H1 (cell line): ENCODE measurements around the gene CADM1. TPM values are rescaled to one million over a fixed set of nuclear protein-coding genes. Genes with fewer than 3 reads are reported as not detected.

Experiments
- CTCF ChIA-PET: fragments of 300-600 bp; sonication (Branson Sonifier 250); formaldehyde crosslinking; loops from one replicate; lab custom pipeline; 2021; ENCODE audit not compliant: partially characterized antibody; lab: Charles Lee
- POLR2A ChIA-PET: fragments of 300-600 bp; sonication (Branson Sonifier 250); formaldehyde crosslinking; loops from one replicate; lab custom pipeline; 2021; ENCODE audit warnings: inconsistent platforms; ENCODE audit not compliant: partially characterized antibody; lab: Charles Lee
- DNase-seq, 2 experiments: peaks; one replicate each; pipeline versions ENCODE4 v3.0.0 to v3.0.0-alpha.2; 2010 to 2022; ENCODE audit warnings: low spot score in 2 of 2, low read depth in 1 of 2, mixed read lengths in 1 of 2
- FAIRE-seq: peaks from 2 replicates; lab custom pipeline; 2011; peaks lifted over from hg19 to GRCh38; lab: Jason Lieb, UNC
- H2AFZ ChIP-seq: 2 replicates; pipeline ENCODE4 v1.8.1; 2012; ENCODE audit warnings: low read length, inconsistent platforms
- H2AK5ac ChIP-seq: 2 replicates; pipeline ENCODE4 v1.6.1; 2013; ENCODE audit warnings: low read depth, low read length
- H2BK120ac ChIP-seq: replicated peaks from 2 replicates; pipeline ENCODE3; 2013; ENCODE audit warnings: low read depth, low read length, inconsistent platforms
- H2BK12ac ChIP-seq: 2 replicates; pipeline ENCODE4 v1.6.1; 2013; ENCODE audit warnings: low read depth, low read length
- H2BK15ac ChIP-seq: 2 replicates; pipeline ENCODE4 v1.6.1; 2013; ENCODE audit warnings: low read length
- H2BK20ac ChIP-seq: 2 replicates; pipeline ENCODE4 v1.6.1; 2013; ENCODE audit warnings: low read length
- H2BK5ac ChIP-seq: 2 replicates; pipeline ENCODE4 v1.6.1; 2013; ENCODE audit warnings: low read depth, low read length
- H3K14ac ChIP-seq: 2 replicates; pipeline ENCODE4 v1.6.1; 2013; ENCODE audit warnings: inconsistent platforms; ENCODE audit not compliant: insufficient read length
- H3K18ac ChIP-seq: 2 replicates; pipeline ENCODE4 v1.6.1; 2013; ENCODE audit warnings: low read length; ENCODE audit errors: extremely low read depth
- H3K23ac ChIP-seq: 2 replicates; pipeline ENCODE4 v1.6.1; 2013; ENCODE audit warnings: inconsistent platforms; ENCODE audit not compliant: insufficient read length
- H3K23me2 ChIP-seq: 2 replicates; pipeline ENCODE4 v1.6.1; 2013; ENCODE audit warnings: low read depth, low read length
- H3K27ac ChIP-seq: 2 replicates; pipeline ENCODE4 v1.6.1; 2011; ENCODE audit warnings: low read depth, low read length, inconsistent platforms
- H3K27me3 ChIP-seq, 4 experiments: replicated peaks in 1 of 4; 1 replicate in 1 of 4; 2 replicates in 3 of 4; pipeline versions ENCODE4 v1.6.1 to v1.8.1; 2011 to 2013; ENCODE audit warnings: low read length in 3 of 4, mild to moderate bottlenecking in 3 of 4, inconsistent platforms in 2 of 4, mixed read lengths in 2 of 4, moderate library complexity in 1 of 4; ENCODE audit not compliant: control insufficient read depth in 3 of 4, insufficient read depth in 3 of 4; ENCODE audit errors: extremely low read depth in 1 of 4
- H3K36me3 ChIP-seq, 4 experiments: 2 replicates each; pipeline versions ENCODE4 v1.6.1 to v1.8.1; 2011 to 2013; ENCODE audit warnings: mild to moderate bottlenecking in 4 of 4, low read length in 3 of 4, moderate library complexity in 2 of 4, control low read depth in 1 of 4, inconsistent platforms in 1 of 4; ENCODE audit not compliant: insufficient read depth in 4 of 4, control insufficient read depth in 2 of 4
- H3K4ac ChIP-seq: replicated peaks from 2 replicates; pipeline ENCODE3; 2013; ENCODE audit warnings: low read length, low read depth, mixed read lengths, inconsistent platforms; ENCODE audit not compliant: insufficient read length
- H3K4me1 ChIP-seq, 4 experiments: replicated peaks in 1 of 4; 1 replicate in 1 of 4; 2 replicates in 3 of 4; pipeline versions ENCODE4 v1.6.1 to v1.8.1; 2011 to 2013; ENCODE audit warnings: low read length in 3 of 4, inconsistent platforms in 2 of 4, mixed read lengths in 1 of 4; ENCODE audit not compliant: insufficient read depth in 4 of 4, control insufficient read depth in 3 of 4
- H3K4me2 ChIP-seq, 2 experiments: 2 replicates each; pipeline versions ENCODE4 v1.6.1 to v1.8.1; 2011 to 2013; ENCODE audit warnings: low read depth in 2 of 2, low read length in 2 of 2, control low read depth in 1 of 2, inconsistent platforms in 1 of 2, mild to moderate bottlenecking in 1 of 2; ENCODE audit not compliant: insufficient read depth in 1 of 2
- H3K4me3 ChIP-seq, 4 experiments: fragments of 200-600, 300-600 bp in 1 of 4; sonication (generic), shearing (Covaris generic), sonication (Bioruptor Twin) in 1 of 4; 2 replicates each; pipeline versions ENCODE4 v1.5.1 to v1.8.1; 2011 to 2016; ENCODE audit warnings: low read length in 4 of 4, low read depth in 3 of 4, control low read depth in 2 of 4, inconsistent platforms in 2 of 4, mild to moderate bottlenecking in 2 of 4, mixed read lengths in 1 of 4, moderate library complexity in 1 of 4; ENCODE audit not compliant: insufficient read depth in 2 of 4; ENCODE audit errors: extremely low read depth in 1 of 4
- H3K56ac ChIP-seq: replicated peaks from 2 replicates; pipeline ENCODE3; 2013; ENCODE audit warnings: low read depth, mild to moderate bottlenecking, mixed read lengths, low read length, inconsistent platforms; ENCODE audit not compliant: insufficient read length
- H3K79me1 ChIP-seq: 2 replicates; pipeline ENCODE4 v1.6.1; 2013; ENCODE audit warnings: low read depth, low read length, control low read depth
- H3K79me2 ChIP-seq, 2 experiments: 2 replicates each; pipeline versions ENCODE4 v1.6.1 to v1.8.1; 2012 to 2013; ENCODE audit warnings: low read length in 2 of 2, mild to moderate bottlenecking in 2 of 2, inconsistent platforms in 1 of 2; ENCODE audit not compliant: insufficient read depth in 2 of 2, control insufficient read depth in 1 of 2
- H3K9ac ChIP-seq, 4 experiments: replicated peaks in 1 of 4; 1 replicate in 1 of 4; 2 replicates in 3 of 4; pipeline versions ENCODE4 v1.6.1 to v1.8.1; 2011 to 2013; ENCODE audit warnings: low read depth in 3 of 4, low read length in 3 of 4, control low read depth in 2 of 4, mild to moderate bottlenecking in 2 of 4, moderate library complexity in 2 of 4, inconsistent platforms in 1 of 4; ENCODE audit errors: extremely low read depth in 1 of 4
- H3K9me3 ChIP-seq, 2 experiments: 2 replicates each; pipeline versions ENCODE4 v1.6.1 to v1.8.1; 2012 to 2013; ENCODE audit warnings: mild to moderate bottlenecking in 2 of 2, moderate library complexity in 2 of 2, control low read depth in 1 of 2, inconsistent platforms in 1 of 2, low read depth in 1 of 2, low read length in 1 of 2, mixed read lengths in 1 of 2; ENCODE audit not compliant: insufficient read depth in 2 of 2
- H4K20me1 ChIP-seq, 2 experiments: replicated peaks in 1 of 2; 2 replicates each; pipeline versions ENCODE3 to v1.8.1; 2011 to 2013; ENCODE audit warnings: inconsistent platforms in 2 of 2, low read length in 2 of 2, mild to moderate bottlenecking in 1 of 2; ENCODE audit not compliant: insufficient read depth in 2 of 2, control insufficient read depth in 1 of 2
- H4K5ac ChIP-seq: 2 replicates; pipeline ENCODE4 v1.6.1; 2013; ENCODE audit warnings: low read length, low read depth, mixed read lengths, inconsistent platforms; ENCODE audit not compliant: insufficient read length
- H4K8ac ChIP-seq: 2 replicates; pipeline ENCODE4 v1.8.0; 2013; ENCODE audit warnings: mild to moderate bottlenecking, moderate library complexity, low read length, inconsistent platforms; ENCODE audit not compliant: insufficient read depth; ENCODE audit errors: extremely low read depth
- H4K91ac ChIP-seq: replicated peaks from 2 replicates; pipeline ENCODE3; 2013; ENCODE audit warnings: low read length, mixed read lengths, inconsistent platforms; ENCODE audit not compliant: insufficient read length
- BCL11A ChIP-seq, 2 experiments: IDR thresholded peaks; one replicate each; pipeline ENCODE4 v1.6.1; 2011; ENCODE audit warnings: low read depth in 2 of 2, low read length in 2 of 2, mild to moderate bottlenecking in 2 of 2
- CHD1 ChIP-seq: IDR thresholded peaks from 2 replicates; pipeline ENCODE4 v1.6.1; 2012; ENCODE audit warnings: low read depth, low read length, improper control_type of control experiment
- JUN ChIP-seq: IDR thresholded peaks from 2 replicates; pipeline ENCODE4 v1.6.1; 2011; ENCODE audit warnings: low read depth, mild to moderate bottlenecking, improper control_type of control experiment, low read length
- MAFK ChIP-seq: IDR thresholded peaks from 2 replicates; pipeline ENCODE4 v1.6.1; 2012; ENCODE audit warnings: low read depth, mild to moderate bottlenecking, improper control_type of control experiment, low read length
- POU5F1 ChIP-seq: IDR thresholded peaks from 2 replicates; pipeline ENCODE4 v1.6.1; 2011; ENCODE audit warnings: low read depth, mild to moderate bottlenecking, low read length, moderate library complexity
- RAD21 ChIP-seq, 2 experiments: IDR thresholded peaks in 1 of 2; conservative IDR thresholded peaks in 1 of 2; 2 replicates each; pipeline ENCODE4 v1.6.1; 2011; ENCODE audit warnings: low read depth in 2 of 2, low read length in 2 of 2, improper control_type of control experiment in 1 of 2, inconsistent platforms in 1 of 2, mild to moderate bottlenecking in 1 of 2, moderate library complexity in 1 of 2
- SIN3A ChIP-seq, 2 experiments: IDR thresholded peaks in 1 of 2; conservative IDR thresholded peaks in 1 of 2; 2 replicates each; pipeline ENCODE4 v1.6.1; 2011 to 2012; ENCODE audit warnings: low read length in 2 of 2, improper control_type of control experiment in 1 of 2, low read depth in 1 of 2, mild to moderate bottlenecking in 1 of 2
- SP2 ChIP-seq: IDR thresholded peaks from 2 replicates; pipeline ENCODE4 v1.6.1; 2012; ENCODE audit warnings: mild to moderate bottlenecking, low read length, inconsistent platforms
- YY1 ChIP-seq: IDR thresholded peaks from 2 replicates; pipeline ENCODE4 v1.6.1; 2011; ENCODE audit warnings: low read depth, mild to moderate bottlenecking, low read length
- WGBS, 2 experiments: shearing (Covaris generic) in 1 of 2; methylation state at CpG; one replicate each; pipeline versions ENCODE4 v1.1.6 to v1.1.7; 2013 to 2015; ENCODE audit warnings: low lambda C conversion rate in 2 of 2, mixed read lengths in 2 of 2, inconsistent platforms in 1 of 2, low coverage in 1 of 2, missing lambda C conversion rate in 1 of 2; ENCODE audit not compliant: insufficient replicate concordance in 2 of 2, insufficient coverage in 1 of 2, insufficient read length in 1 of 2; ENCODE audit errors: extremely low coverage in 1 of 2, missing lambda C conversion rate in 1 of 2; 5-methylcytosine and 5-hydroxymethylcytosine counted together
- polyA plus RNA-seq, 7 experiments: library from polyadenylated mRNA; depleted of rRNA in 3 of 7; stranded (reverse) in 5 of 7; unstranded in 2 of 7; fragments of >200 nt in 5 of 7; fragments of 200-250 nt in 2 of 7; gene quantifications; 1 replicate in 5 of 7; 2 replicates in 1 of 7; 4 replicates in 1 of 7; pipeline versions ENCODE4 v1.2.1 to v1.2.3, GENCODE V29; 2011 to 2013; ENCODE audit warnings: missing spikeins in 2 of 7, mixed read lengths in 2 of 7
- total RNA-seq: library from RNA; stranded (reverse); fragmentation: NEBNext Ultra II Directional; extraction: Animal tissue kit (Norgen Biotek cat#: 25700); gene quantifications from 2 replicates; pipeline ENCODE4 v1.2.1, GENCODE V29; 2021

Gene CADM1
- total and polyA plus RNA-seq, 2 of the 8 experiments (the other 6 are each of a cell fraction or from before 2014, with no cell fraction given) = 8.3 to 25.3 TPM

- no peak overlapping the region for H2AFZ ChIP-seq
- no peak overlapping the region for H3K56ac ChIP-seq
- CTCF ChIA-PET = interaction anchor here (0.6 to 2.9 kb wide), 7 partner anchors 9 to 1179 kb away, joined by 3 to 12 read pairs (median 4); no protein-coding TSS in a partner anchor
- TF ChIP-seq CHD1 = no peak
- TF ChIP-seq YY1 = no peak
- no peak for TF ChIP-seq POU5F1
- no peak for TF ChIP-seq SIN3A (conservative IDR thresholded peaks at IDR 0.05 in 1 of 2, IDR thresholded peaks at IDR 0.05 in 1 of 2; ENCODE audit: low read depth in 1 of 2, low read length in 2 of 2)
- no peak for TF ChIP-seq RAD21 (IDR thresholded peaks at IDR 0.05 in 1 of 2, conservative IDR thresholded peaks at IDR 0.05 in 1 of 2; ENCODE audit: low read depth in 2 of 2, low read length in 2 of 2)
- TF ChIP-seq JUN = no peak
- TF ChIP-seq SP2 = no peak
- no peak for TF ChIP-seq BCL11A (IDR thresholded peaks at IDR 0.05; ENCODE audit: low read depth in 2 of 2, low read length in 2 of 2)
- TF ChIP-seq MAFK = no peak
Measured at GRCh38 chr11:115178705-115179104, 325.5 kb downstream of the CADM1 start.

More at GRCh38 chr11:115178705-115179104, 325.5 kb downstream of the CADM1 start:
- no peaks in the 10 kb centered on the region for H3K36me3 ChIP-seq
- no peak overlapping the region for H3K14ac ChIP-seq
- WGBS, 2 experiments = 90% methylated on average over 14 of the region's 14 CpGs; no CpG with 5 or more reads in 1 of the 2 experiments
- DNase-seq (no peak), FAIRE-seq (no peak)
- H3K4me1 ChIP-seq = peaks cover 0 to 6% (median 3%) of the 10 kb centered on the region in 4 experiments; a peak in 5 of 7 replicates
- H3K79me2 ChIP-seq = no peaks in the 10 kb centered on the region
- H3K27ac ChIP-seq = no peak overlapping the region
- H3K18ac ChIP-seq = no peak overlapping the region
- no peak overlapping the region for H2AK5ac ChIP-seq
- H3K4me3 ChIP-seq = no peak overlapping the region
- no peaks in the 10 kb centered on the region for H4K20me1 ChIP-seq
- H4K91ac ChIP-seq = no peak overlapping the region
- POLR2A ChIA-PET = no interaction called here
- no peak overlapping the region for H4K8ac ChIP-seq
- H2BK15ac ChIP-seq = no peak overlapping the region
- no peak overlapping the region for H2BK5ac ChIP-seq
- no peaks in the 10 kb centered on the region for H3K23me2 ChIP-seq
- H3K9me3 ChIP-seq = no peaks in the 10 kb centered on the region
- no peak overlapping the region; a peak in 2 of 7 replicates for H3K9ac ChIP-seq
- no peaks in the 10 kb centered on the region for H3K27me3 ChIP-seq
- H4K5ac ChIP-seq = no peak overlapping the region
- H3K4ac ChIP-seq = no peak overlapping the region
- H3K79me1 ChIP-seq = no peaks in the 10 kb centered on the region
- H3K23ac ChIP-seq = no peak overlapping the region
- H2BK12ac ChIP-seq = no peak overlapping the region
- no peak overlapping the region for H2BK20ac ChIP-seq
- H2BK120ac ChIP-seq = no peak overlapping the region
- no peak overlapping the region for H3K4me2 ChIP-seq
